Fibroblast of the aortic adventitia (primary cell): Measurements from ENCODE around the gene VAMP1. TPM values are rescaled to one million over a fixed set of nuclear protein-coding genes. Genes with fewer than 3 reads are reported as not detected.
"Not testable (repeated sequence)": the region's sequence is repeated elsewhere in the genome, so short reads cannot be mapped to it uniquely, and the experiment has no call there.

Experiments used
- DNase-seq: peaks from one replicate; pipeline ENCODE4 v3.0.0-alpha.2; 2010; ENCODE audit warnings: low read depth
- H3K4me3 ChIP-seq: 2 replicates; pipeline ENCODE4 v1.5.1; 2011; ENCODE audit warnings: low read depth, mild to moderate bottlenecking, control low read depth, low read length, moderate library complexity
- total RNA-seq: library from RNA; depleted of rRNA; stranded (reverse); fragments of >200 nt; gene quantifications from 2 replicates; pipeline ENCODE4 v1.2.3, GENCODE V29; 2012; ENCODE audit warnings: low replicate concordance
- TF ChIP-seq, protein P1 (sequence below): IDR thresholded peaks from 2 replicates; pipeline ENCODE4 v1.5.1; 2011; ENCODE audit warnings: mild to moderate bottlenecking, low read length, control low read depth, inconsistent platforms; ENCODE audit not compliant: insufficient read depth

VAMP1 gene
- total RNA-seq, 1 donor: 9.0 TPM

DNA sequence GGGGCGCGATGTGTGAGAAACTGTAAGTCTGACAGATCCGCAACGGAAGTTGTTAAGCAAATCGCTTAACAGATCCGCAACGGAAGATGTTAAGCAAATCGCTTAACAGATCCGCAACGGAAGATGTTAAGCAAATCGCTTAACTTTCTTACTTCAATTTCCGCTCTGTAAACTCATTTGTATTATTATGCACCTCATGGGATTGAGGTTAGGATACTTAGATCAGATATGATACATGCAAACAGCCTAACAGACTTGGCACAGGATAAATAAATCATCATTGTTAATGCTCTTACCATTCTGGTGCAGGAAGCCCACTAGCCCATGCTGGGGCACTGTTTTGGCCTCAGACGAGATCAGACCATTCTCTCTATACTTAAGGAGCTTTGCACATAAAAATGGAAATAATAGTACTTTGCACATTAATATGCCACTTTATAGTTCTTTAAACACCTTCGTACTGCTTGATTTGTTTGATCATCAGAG lies 23.8 kb upstream of the VAMP1 start:
- DNase-seq: no peak
- TF ChIP-seq, protein P1, sequence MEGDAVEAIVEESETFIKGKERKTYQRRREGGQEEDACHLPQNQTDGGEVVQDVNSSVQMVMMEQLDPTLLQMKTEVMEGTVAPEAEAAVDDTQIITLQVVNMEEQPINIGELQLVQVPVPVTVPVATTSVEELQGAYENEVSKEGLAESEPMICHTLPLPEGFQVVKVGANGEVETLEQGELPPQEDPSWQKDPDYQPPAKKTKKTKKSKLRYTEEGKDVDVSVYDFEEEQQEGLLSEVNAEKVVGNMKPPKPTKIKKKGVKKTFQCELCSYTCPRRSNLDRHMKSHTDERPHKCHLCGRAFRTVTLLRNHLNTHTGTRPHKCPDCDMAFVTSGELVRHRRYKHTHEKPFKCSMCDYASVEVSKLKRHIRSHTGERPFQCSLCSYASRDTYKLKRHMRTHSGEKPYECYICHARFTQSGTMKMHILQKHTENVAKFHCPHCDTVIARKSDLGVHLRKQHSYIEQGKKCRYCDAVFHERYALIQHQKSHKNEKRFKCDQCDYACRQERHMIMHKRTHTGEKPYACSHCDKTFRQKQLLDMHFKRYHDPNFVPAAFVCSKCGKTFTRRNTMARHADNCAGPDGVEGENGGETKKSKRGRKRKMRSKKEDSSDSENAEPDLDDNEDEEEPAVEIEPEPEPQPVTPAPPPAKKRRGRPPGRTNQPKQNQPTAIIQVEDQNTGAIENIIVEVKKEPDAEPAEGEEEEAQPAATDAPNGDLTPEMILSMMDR: no peak
- peak overlapping the region; percentile 78 for H3K4me3 ChIP-seq

DNA sequence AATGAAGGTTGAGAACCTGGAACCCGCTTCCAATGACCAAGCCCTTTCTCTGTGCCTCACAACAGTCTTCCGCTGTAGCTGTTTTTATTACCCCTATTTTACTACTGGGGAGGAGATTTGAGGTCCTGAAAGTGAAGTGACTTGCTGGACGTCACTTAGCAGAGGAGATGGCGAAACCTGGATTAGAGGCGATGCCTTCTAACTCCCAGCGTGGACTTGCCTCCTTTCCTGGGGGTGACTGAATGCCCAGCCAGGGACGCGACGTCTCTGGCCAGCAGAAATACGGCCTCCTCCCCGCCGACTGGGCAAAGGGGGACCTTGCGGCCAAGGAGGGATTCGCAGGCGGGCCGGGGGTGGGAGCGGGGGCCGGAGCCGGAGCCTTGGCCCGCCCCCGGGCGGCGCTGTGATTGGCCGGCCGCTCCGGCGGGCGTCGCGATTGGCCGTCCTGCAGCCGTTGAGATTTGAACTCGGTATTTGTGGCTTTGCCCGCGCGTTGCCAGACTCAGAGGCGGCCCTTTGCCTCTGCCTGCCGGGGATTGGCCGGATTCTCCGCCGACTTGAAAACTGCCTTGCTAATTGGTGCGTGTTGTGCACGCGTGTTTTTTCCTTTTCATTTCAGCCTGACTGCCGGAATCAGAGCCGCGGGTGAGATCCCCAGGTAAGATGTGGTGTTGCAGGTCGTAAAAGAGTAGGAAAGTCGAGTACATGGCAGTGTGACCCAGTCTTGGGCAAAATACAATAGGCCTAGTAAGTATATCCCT lies 23.2 kb upstream of the VAMP1 start, which contains the start of gene NCAPD2:
Gene NCAPD2, plus strand, starts transcription at position 606 of the 761 bp plus-strand sequence. CDS start 997 bp downstream, outside the sequence.
- DNase-seq: peak; percentile 93
- TF ChIP-seq, protein P1: peak; percentile 43
- H3K4me3 ChIP-seq: peak within 1 kb of the TSS; percentile 79

GRCh38 chr12:6492838-6493496 lies 22.5 kb upstream of the VAMP1 start, which contains the start of gene MRPL51:
Gene MRPL51 (minus strand): TSS chr12:6493262. CDS start chr12:6493136, 126 bp downstream.
- peak; percentile 90 for DNase-seq
- TF ChIP-seq, protein P1: no peak
- H3K4me3 ChIP-seq: peak within 1 kb of the TSS; percentile 79

GRCh38 chr12:6490673-6491072 lies 20.2 kb upstream of the VAMP1 start:
- H3K4me3 ChIP-seq, DNase-seq: not testable (repeated sequence)

DNA sequence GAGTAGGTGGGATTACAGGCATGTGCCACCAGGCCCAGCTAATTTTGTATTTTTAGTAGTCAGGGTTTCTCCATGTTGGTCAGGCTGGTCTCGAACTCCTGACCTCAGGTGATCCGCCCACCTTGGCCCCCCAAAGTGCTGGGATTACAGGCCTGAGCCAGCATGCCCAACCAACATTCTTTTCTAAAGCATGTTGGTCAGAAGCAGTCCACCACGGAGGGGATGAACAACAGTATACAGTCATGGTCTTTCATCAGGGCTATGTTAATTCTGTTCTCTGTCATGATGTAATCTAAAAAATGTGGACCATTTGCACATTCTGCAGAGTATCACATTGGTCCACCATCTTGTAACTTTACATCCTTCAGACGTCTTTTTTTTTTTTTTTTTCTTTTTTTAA lies 19.0 kb upstream of the VAMP1 start:
- H3K4me3 ChIP-seq: no peak overlapping the region
- no peak for DNase-seq
- TF ChIP-seq, protein P1: no peak

- no peak for DNase-seq
- TF ChIP-seq, protein P1: no peak
- H3K4me3 ChIP-seq: no peak overlapping the region
These were observed 17.8 kb upstream of the VAMP1 start for GRCh38 chr12:6488240-6488639.

DNA sequence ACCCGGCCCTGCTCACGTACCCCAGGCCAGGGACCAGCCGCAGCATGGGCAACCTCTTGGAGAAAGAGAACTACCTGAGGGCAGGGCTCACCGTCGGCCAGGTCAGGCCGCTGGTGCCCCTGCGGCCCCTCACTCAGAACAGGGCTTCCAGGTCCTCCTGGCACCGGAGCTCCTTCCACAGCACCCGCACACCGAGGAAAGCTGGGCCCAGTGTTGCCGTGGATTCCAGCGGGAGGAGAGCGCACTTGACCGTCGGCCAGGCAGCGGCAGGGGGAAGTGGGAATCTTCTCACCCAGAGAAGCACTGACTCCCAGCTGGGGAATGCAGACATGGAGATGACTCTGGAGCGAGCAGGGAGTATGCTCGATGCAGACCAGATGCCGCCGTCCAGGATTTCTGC lies 7.9 kb upstream of the VAMP1 start:
- H3K4me3 ChIP-seq: no peak overlapping the region
- DNase-seq: peak; percentile 23
- TF ChIP-seq, protein P1: no peak

GRCh38 chr12:6477601-6478377 lies 7.3 kb upstream of the VAMP1 start:
- H3K4me3 ChIP-seq, DNase-seq: not testable (repeated sequence)
